DMS153 treated with DMSO at 0.1 percent for 48 hours (cell line): ENCODE measurements around the gene PLEKHG3.
A peak's percentile ranks its signal among the peaks of the same experiment; 100 is the strongest.

Source experiments
- DNase-seq: peaks from one replicate; lab custom pipeline; 2025; ENCODE audit not compliant: unreplicated experiment; lab: John Stamatoyannopoulos, UW

Gene PLEKHG3

GRCh38 chr14:64762044-64763034 is 58.1 kb downstream of the PLEKHG3 start:
- peak; percentile 86 for DNase-seq

- DNase-seq = no peak
These were observed 59.0 kb downstream of the PLEKHG3 start for GRCh38 chr14:64763085-64763782.

GRCh38 chr14:64763801-64764621 is 59.8 kb downstream of the PLEKHG3 start:
- DNase-seq = no peak

- peak; percentile 23 for DNase-seq
These were observed 60.7 kb downstream of the PLEKHG3 start for GRCh38 chr14:64764641-64765520.

GRCh38 chr14:64765740-64766302 is 61.6 kb downstream of the PLEKHG3 start:
- no peak for DNase-seq

- DNase-seq = no peak
These were observed 62.4 kb downstream of the PLEKHG3 start for GRCh38 chr14:64766430-64767151.

GRCh38 chr14:64767215-64767964 is 63.2 kb downstream of the PLEKHG3 start:
- DNase-seq = no peak

GRCh38 chr14:64768401-64769095 is 64.3 kb downstream of the PLEKHG3 start:
- DNase-seq = no peak

GRCh38 chr14:64769096-64770020 is 65.1 kb downstream of the PLEKHG3 start:
- no peak for DNase-seq

GRCh38 chr14:64770751-64771150 is 66.5 kb downstream of the PLEKHG3 start:
- DNase-seq = no peak

GRCh38 chr14:64771161-64771560 is 66.9 kb downstream of the PLEKHG3 start:
- DNase-seq = no peak

GRCh38 chr14:64772397-64772950 is 68.2 kb downstream of the PLEKHG3 start:
- no peak for DNase-seq

- DNase-seq = no peak
These were observed 68.8 kb downstream of the PLEKHG3 start for GRCh38 chr14:64773046-64773445.

GRCh38 chr14:64773577-64773976 is 69.4 kb downstream of the PLEKHG3 start:
- DNase-seq = no peak

GRCh38 chr14:64774272-64774671 is 70.0 kb downstream of the PLEKHG3 start:
- DNase-seq = no peak

- no peak for DNase-seq
These were observed 71.0 kb downstream of the PLEKHG3 start for GRCh38 chr14:64775081-64775777.
